Bone marrow (tissue), 2 donors: ENCODE results near the gene SFMBT2.

Experiments used
- DNase-seq, 2 donors: peaks; one replicate each; lab custom pipeline; 2025; lab: John Stamatoyannopoulos, UW

SFMBT2 gene

DNA sequence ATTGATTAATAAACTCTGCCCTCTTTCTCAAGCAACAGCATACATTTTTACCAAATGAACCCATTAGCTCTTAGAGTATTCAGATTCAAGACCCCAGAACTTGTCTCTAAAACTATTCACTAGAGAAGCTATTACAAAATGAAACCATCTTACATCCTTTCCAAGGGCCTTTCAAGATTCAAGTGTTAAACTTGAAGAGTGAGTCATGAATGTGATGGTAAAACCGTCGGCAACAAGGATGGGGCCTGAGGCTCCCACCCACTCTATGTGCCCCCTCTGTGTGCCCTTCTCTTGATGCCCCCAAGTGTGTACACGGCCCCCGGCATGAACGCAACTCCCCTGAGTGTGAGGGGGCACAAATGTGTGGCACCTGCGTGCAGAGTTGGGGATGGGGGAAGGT lies 46.4 kb downstream of the SFMBT2 start:
- DNase-seq: no peak

DNA sequence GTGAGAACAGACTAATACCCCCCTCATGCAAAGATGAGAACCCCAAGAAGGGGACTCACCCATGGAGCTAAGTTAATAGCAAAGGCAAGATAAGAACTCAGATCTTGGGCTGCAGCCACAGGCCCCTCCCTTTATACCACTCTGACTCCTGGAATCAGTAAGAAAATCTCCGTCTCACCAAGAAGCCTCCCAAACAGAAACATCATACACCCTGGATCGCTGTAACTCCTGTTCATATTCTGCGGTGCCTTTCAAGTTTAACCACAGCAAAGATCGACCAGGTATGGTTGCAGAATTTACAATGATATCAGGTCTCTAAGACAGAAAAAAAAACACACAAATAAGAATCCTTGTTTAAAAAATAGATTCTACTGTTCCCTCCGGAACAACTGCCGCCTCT lies 47.1 kb downstream of the SFMBT2 start:
- DNase-seq: no peak

DNA sequence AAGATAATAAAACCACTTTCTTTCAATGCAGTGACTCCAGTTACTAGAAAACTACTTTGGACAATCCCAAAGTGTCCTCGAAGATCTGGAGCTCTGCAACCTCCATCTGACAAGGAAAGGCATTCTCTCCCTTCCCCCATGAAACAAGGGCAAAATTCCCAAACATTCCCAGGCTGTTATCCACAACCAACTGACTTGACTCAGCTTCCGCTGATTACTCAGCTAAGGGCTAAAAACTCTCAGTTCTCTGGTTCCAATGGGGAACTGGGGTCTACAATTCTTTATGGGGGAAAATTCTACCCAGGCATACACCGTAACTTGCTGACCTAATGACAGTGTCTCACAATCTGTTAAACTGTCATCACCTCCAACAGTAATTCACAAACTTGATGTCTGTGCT lies 48.4 kb downstream of the SFMBT2 start:
- no peak for DNase-seq

DNA sequence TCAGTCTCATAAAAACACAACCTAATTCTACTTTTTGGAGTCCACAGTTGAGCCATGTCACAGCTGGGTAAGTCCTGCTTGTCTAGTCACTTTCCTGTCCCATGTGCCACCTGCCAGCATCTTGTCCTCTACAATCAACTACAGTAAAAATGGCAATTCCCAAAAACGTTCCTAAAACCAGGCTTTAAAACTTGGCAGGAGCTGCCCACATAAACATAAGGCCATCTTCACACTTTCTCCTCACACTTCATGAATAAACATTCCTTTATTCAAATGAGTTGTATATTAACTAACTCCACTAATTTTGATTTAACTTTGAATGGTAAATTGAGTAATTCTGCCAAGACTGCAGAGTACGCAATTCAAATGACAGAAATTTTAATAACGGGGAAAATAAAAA lies 49.5 kb downstream of the SFMBT2 start:
- no peak for DNase-seq

DNA sequence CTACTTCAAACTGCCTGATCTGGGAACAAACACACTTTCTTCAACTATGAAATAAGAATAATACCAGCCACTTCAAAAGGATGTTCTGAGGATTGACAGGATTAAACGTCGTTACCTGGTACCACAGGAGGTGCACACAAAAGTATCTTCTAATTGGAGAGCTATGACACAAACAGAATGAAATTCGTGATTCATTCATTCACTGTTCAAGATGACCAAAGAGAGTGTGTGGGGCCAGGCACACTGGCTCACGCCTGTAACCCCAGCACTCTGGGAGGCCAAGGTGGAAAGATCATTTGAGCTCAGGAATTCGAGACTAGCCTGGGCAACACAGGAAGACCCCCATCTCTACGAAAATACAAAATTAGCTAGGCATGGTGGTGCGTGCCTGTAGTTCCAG lies 50.9 kb downstream of the SFMBT2 start:
- DNase-seq: no peak

DNA sequence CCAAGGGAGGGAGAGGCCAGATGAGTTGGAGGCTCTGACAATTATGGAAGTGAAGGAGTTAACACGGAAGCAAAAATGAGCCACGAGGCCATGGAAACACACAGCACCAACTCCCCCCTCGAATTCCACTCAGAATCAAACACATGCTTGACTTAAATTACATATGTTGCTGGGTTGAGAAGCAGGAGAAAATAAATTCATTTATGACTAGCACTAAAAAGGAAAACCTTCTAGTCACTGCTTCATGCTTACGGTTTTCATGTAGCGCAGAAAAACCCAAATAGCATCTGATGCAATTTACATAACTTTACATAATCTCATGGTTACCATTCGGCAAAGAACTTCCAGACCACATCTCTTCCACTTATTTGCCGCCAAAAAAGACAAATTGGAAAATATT lies 51.5 kb downstream of the SFMBT2 start:
- DNase-seq: no peak

DNA sequence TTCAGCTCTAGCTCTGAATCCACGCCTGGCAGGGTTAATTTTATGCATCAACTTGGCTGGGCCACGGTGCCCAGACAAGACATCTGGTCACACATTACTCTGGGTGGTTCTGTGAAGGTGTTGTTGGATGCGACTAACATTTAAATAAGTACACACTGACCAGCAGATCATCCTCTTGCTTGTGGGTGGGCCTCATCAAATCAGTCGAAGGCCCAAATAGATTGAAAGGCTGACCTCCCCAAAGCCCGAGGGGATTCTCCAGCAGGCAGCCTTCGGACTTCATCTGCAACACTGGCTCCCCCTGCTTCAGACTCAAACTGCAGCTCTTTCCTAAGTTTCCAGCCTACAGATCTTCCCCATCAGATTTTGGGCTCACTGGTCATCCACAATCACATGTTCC lies 53.6 kb downstream of the SFMBT2 start:
- DNase-seq: no peak

DNA sequence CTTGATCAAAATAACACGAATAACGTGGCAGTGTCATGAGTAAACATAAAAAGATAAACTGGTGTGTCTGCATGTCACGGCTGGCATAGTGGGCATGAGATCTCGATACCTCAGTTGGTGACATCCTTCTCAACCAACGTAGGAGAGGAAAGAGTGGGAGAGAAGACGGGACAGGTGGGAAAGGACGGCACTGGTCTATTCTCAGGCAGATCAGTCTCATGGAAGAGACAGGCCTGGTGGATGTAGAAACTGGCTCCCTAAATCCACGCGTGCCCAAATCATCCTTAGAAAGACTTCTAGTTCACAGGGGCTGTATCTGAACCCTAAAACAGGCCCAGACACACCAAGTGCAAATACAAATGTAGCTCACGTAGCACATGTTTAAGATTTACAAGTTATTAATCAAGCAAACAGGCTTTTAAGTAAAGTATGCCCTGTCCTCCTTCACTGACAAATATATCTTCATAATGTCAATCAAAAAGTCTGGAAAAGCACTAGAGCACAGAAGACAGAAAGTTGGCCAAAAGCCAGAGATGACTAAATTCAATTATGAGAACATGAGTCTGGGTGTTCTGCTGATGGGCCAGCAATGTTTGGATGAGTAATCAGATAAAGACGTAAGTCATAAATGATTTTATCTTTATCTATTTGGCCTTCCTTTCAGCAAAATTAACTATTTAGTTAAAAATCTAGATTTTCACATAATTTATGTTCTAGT lies 56.3 kb downstream of the SFMBT2 start:
- no peak for DNase-seq

DNA sequence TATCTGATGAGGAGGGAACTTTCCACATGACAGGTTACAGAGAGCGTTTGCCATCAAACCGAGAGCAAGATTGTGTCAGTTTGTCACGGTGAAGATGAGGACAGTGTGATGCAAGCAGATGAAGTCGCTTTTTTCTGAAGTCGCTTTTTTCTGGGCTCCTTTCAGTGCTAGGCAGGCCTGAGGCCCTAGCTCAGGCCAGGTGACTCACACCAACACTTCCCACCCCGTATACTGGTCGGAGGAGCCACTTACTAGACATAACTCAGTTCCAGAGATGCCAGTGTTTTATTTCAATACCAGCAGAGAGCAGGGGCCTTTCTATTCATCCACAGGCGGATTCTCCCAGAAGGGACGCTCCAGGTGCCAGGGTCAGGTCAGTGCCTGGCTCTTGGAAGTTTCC lies 58.9 kb downstream of the SFMBT2 start:
- DNase-seq: no peak

DNA sequence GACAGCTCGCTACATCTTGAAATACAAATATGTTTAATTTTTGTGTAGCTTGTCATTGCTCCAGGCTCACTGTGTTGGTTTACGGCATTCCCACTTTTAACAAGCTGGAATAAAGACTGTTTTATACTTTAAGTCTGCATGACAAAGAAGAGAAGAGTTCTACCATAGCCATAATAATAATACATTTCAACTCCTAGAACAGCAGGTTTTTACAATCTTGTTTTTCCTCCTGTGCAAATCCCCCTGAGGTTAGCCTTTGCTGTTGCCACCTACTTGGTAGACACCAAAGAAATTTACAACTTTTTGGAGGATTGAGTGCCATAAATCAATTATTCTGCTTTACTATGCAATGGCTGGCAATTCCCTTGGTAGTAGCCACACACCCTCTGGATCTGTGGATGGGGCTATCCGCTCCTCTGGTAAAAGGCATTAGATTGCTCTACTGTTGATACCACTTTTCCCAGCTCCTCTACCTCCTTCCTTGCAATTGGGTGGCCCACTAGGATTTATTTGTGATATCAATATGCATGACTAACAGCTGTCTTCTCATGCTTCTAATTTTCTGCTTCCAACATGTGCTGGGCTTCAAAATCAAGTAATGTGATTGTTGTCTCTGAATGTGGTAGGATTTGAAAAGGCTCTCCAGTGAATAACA lies 60.2 kb downstream of the SFMBT2 start:
- no peak for DNase-seq

DNA sequence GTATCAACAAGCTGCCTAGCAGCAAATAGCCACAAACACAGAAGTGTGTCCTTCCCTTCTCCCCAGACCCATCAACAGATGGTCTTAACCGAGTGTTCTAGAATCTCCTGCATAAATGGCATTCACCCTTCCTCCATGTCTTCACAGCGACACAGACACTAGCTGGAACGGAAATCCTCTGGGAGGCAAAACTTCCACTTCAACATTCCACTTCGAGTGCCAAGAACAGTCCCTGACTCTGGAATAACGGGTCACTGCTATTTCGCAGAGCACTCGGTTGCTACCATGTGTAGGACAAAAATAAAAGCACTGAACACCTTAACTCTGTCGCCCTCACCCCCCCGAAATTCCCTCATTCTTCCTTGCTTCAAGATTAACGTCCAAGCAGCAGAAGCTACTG lies 65.1 kb downstream of the SFMBT2 start:
- DNase-seq: no peak

DNA sequence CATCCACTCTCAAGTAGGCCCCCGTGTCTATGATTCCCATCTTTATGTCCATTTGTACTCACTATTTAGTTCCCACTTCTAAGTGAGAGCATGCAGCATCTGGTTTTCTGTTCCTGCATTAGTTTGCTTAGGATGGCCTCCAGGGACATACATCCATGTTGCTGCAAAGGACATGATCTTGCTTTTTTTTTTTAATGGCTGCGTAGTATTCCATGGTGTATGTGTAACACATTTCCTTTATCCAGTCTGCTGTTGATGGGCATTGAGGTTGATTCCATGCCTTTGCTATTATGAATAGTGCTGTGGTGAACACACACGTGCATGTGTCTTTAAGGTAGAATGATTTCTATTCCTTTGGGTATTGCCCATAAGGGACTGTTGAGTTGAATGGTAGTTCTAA lies 67.8 kb downstream of the SFMBT2 start:
- DNase-seq: no peak

DNA sequence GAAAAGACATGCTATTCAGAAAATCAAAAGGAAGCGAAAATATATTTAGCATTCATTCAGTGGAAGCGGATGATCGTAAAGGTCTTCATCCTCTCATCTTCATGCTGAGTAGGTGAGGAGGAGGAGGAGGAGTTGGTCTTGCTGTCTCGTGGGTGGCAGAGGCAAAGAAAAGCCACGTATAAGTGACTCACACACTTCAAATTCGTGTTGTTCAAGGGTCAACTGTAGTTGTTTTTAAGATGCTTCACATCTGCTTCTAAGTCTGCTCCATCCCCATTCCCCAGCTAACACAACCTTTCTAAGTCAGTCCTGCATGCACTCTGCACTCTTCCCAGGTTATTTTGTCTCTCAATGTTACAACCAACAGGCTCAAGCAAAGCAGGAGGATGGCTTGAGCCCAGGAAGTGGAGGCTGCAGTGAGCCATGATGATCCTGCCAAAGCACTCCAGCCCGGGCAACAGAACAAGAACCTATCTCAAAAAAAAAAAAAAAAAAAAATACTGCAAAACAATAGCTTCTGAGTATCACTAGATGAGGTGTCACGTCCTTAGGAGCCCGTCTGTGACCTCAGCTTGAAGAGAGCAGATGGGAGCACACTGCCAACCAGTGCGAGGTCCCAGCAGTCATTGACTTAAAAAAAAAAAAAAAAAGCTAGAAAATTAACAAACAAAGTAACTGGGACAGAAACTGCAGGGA lies 70.5 kb downstream of the SFMBT2 start:
- no peak for DNase-seq

DNA sequence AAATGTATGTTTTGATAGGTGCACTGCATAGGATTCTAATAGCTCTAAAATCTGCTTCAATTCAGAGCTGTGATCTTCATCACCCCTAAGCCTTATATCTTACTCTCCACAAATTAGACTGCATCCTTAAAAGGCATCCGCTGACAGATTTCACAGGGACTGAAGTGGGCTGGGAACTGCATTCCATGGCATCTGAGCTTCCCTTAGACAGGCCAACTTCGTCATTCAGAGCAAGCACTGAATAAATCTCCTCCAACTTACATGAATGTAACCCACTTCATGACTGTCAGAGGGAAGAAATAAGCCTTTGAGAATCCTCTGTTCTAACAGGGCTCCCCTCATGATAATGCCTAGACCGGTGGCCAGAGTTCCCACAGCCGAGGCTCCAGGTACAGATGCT lies 71.3 kb downstream of the SFMBT2 start:
- DNase-seq: no peak

DNA sequence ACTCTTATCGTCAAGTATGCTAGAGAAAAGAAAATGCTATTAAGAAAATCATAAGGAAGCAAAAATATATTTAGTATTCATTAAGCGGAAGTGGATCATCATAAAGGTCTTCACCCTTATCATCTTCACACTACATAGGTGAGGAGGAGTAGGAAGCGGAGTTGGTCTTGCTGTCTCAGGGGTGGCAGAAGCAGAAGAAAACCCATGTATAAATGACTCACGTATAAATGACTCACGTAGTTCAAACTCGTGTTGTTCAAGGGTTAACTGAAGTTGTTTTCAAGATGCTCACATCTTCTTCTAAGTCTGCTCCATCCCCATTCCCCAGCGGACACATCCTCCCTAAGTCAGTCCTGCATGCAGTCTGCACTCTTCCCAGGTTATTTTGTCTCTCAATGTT lies 72.4 kb downstream of the SFMBT2 start:
- DNase-seq: no peak

DNA sequence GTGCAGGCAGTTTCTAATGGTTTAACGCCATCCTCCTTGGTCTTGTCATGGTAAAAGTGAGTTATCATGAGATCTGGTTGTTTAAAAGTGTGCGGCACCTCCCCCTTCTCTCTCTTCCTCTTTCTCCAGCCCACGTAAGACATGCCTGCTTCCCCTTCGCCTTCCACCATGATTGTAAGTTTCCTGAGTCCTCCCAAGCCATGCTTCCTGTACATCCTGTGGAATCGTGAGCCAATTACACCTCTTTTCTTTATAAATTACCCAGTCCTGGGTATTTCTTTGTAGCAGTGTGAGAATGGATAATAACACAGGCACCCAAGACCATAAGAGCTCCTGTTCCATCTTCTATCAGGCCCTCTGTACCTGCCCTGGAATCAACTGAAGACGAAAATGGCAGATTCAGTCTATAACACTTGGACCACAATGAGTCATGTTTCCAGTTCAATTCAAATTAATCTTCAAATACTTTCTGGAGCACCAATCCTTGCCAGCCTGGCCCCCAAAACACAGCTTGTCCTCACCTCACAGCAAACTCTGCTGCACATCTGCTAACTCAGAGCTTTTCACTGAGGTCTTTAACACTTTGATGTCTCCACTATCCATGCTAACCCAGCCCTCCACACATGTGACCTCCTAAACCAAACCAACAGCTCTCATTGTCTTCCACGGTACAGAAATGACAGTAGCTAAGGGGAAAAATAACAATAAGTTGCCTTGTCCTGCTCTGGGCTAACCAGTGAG lies 73.2 kb downstream of the SFMBT2 start:
- no peak for DNase-seq

DNA sequence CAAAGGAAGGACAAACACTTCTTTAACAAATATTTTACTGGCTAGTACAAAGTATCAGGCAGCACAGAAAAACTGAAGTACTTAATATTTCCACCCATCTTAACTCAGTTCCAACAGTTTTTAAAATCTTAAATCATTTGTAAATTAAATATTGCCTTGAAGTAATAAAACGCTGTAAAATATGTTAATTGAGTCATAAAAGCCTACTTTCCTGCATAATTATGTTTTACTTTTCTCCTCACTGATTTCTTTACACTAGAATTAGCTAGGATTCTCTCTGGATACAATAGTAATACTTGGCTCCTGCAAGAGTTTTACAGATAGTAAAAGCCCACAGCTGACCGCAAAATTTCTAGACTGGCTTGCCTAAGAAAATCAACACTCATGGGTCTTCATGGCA lies 74.9 kb downstream of the SFMBT2 start:
- DNase-seq: no peak

DNA sequence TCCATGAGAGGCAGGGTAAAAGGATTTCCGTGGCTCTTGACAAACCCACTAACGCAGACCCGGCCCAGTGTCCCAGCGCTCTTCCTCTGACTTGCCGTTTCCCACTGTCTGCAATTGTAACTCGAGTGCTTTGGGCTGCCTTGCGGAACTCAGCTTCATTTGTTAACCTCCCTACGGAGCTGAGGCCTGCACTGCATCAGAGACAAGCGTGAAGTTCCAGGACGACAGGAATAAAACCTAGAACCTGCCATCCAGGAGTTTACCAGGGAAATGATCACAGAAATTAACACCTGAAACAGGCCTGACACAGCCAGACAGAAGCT lies 76.2 kb downstream of the SFMBT2 start:
- DNase-seq: no peak

DNA sequence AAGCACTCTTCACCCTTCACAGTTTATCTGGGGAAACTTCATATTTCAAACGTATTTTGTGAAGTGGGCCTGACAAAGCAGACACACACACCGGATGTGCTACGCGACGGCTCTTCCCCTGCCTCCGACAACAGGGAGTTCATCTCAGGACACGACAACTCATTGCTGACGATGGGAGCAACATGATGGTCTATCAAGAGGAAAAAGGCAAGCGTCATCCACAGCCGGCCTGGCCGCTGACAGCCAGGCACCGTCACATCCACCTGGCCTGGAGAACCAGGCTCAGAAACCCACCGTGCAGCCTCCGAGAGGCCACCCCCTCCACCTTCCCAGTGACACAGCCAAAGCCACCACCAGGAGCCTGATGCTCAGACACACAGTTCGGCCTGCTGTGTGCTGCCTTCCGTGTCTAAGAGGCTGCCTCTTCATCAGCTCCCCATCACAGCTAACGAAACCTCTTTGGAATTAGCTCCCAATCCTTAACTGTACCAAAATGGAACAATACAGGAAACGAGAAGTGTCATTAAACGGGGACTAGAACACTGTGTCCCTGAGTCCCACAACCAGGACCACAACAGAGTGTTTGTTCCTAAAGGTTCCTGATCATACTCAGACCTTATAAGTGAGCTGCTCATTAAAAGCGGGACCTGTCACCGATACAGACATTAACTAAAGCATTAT lies 76.7 kb downstream of the SFMBT2 start:
- no peak for DNase-seq

DNA sequence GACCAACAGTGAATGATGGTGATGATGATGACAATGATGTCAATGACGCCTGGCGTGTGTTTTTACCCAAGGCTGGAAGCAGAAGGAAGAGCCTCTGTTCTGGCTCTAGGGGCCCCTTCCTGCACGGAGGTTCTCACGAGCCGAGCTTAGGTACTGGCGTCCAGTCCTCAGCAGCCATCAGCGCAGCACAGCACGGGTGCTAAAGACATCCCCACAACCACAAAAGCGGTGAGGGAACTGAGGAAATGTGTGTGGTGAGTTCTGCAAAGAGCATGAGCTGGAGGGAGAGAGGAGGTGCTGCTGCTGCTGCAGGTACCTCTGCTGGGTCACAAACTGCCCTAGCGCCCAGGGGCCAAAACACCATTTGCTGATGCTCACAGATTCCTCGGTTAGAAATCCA lies 81.6 kb downstream of the SFMBT2 start:
- no peak for DNase-seq

DNA sequence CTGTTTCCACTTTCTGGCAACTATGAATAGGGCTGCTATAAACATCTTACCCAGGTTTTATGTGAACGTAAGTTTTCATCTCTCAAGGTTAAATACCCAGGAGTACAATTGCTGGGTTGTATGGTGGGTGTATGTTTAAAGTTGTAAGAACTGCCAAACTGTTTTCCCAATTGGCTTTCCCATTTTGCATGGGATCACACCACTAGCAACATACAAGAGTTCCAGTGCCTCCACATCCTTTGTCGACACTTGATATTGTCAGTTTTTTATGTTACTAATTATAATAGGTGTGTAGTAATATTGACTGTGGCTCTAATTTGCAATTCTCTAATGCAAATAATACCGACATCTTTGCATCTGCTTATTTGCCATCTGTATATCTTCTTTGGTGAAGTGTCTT lies 82.9 kb downstream of the SFMBT2 start:
- DNase-seq: no peak

DNA sequence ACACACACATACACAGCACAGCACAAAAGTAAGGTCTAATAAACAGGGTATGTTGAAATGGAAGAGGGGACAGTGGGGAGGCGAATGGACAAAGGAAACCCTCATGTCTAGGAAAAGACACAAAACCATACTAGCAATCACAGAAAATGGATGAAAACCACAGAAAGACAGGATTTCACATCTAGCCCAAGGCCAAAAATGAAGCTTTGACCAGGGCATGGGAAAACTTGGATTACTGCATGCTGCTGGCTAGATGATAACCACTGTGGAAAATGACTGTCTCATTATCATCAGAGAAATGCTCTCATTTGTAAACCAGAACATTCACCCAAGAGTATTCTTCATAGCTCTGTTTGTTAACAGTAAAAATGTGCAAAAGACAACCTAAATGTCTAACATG lies 88.2 kb downstream of the SFMBT2 start:
- no peak for DNase-seq
